Loucy (cell line): ENCODE data around the gene UBA5.

ENCODE experiments used
- H2AFZ ChIP-seq: fragments of 200-600 bp; sonication (generic); 2 replicates; pipeline ENCODE4 v1.6.0; 2016; ENCODE audit warnings: antibody characterized with exemption, mild to moderate bottlenecking, low read length, moderate library complexity
- H3F3A ChIP-seq: fragments of 200-600 bp; 2 replicates; pipeline ENCODE4 v1.6.0; 2016; ENCODE audit warnings: antibody characterized with exemption, low read depth, mild to moderate bottlenecking
- H3K27me3 ChIP-seq: fragments of 200-600 bp; sonication (generic); 2 replicates; pipeline ENCODE4 v1.6.1; 2014; ENCODE audit warnings: low read length, mild to moderate bottlenecking; ENCODE audit not compliant: insufficient read depth, poor library complexity, severe bottlenecking
- H3K36me3 ChIP-seq: fragments of 200-600 bp; sonication (generic); 2 replicates; pipeline ENCODE4 v1.6.1; 2016; ENCODE audit warnings: low read length; ENCODE audit not compliant: insufficient read depth
- H3K4me1 ChIP-seq: fragments of 200-600 bp; sonication (generic); 2 replicates; pipeline ENCODE4 v1.5.1; 2014; ENCODE audit warnings: low read length, mild to moderate bottlenecking; ENCODE audit not compliant: insufficient read depth, poor library complexity, severe bottlenecking
- H3K4me2 ChIP-seq: fragments of 200-600 bp; sonication (generic); 2 replicates; pipeline ENCODE4 v1.6.0; 2014; ENCODE audit warnings: antibody characterized with exemption, low read length, low read depth, mild to moderate bottlenecking; ENCODE audit not compliant: poor library complexity, severe bottlenecking
- H3K4me3 ChIP-seq: fragments of 200-600 bp; sonication (generic); 2 replicates; pipeline ENCODE4 v1.5.1; 2014; ENCODE audit warnings: low read length, mild to moderate bottlenecking, mixed read lengths; ENCODE audit not compliant: poor library complexity, severe bottlenecking
- H3K79me2 ChIP-seq: fragments of 200-600 bp; sonication (generic); 2 replicates; pipeline ENCODE4 v1.6.1; 2014; ENCODE audit warnings: low read length; ENCODE audit not compliant: insufficient read depth
- H3K9ac ChIP-seq: fragments of 200-600 bp; sonication (generic); 2 replicates; pipeline ENCODE4 v1.6.0; 2014; ENCODE audit warnings: mild to moderate bottlenecking, low read depth, low read length, moderate library complexity; ENCODE audit not compliant: poor library complexity, severe bottlenecking
- H3K9me2 ChIP-seq: fragments of 200-600 bp; sonication (generic); replicated peaks from 2 replicates; pipeline ENCODE4 v1.6.1; 2016; ENCODE audit warnings: low read depth, low read length, mixed read lengths
- H3K9me3 ChIP-seq: fragments of 200-600 bp; sonication (generic); 2 replicates; pipeline ENCODE4 v1.6.1; 2014; ENCODE audit warnings: mild to moderate bottlenecking, antibody characterized with exemption, low read length, low read depth; ENCODE audit not compliant: insufficient read depth
- H4K20me1 ChIP-seq: fragments of 200-600 bp; sonication (generic); 2 replicates; pipeline ENCODE4 v1.6.0; 2014; ENCODE audit warnings: antibody characterized with exemption, low read length, mild to moderate bottlenecking; ENCODE audit not compliant: insufficient read depth, poor library complexity, severe bottlenecking
- EZH2phosphoT487 ChIP-seq: fragments of 200-600 bp; IDR thresholded peaks from 2 replicates; pipeline ENCODE4 v1.6.1; 2018; ENCODE audit warnings: antibody characterized with exemption, mild to moderate bottlenecking, moderate library complexity, borderline replicate concordance
- TF ChIP-seq, protein P1 (sequence below): fragments of 200-600 bp; sonication (generic); conservative IDR thresholded peaks from 2 replicates; pipeline ENCODE4 v1.5.1; 2014; ENCODE audit warnings: mild to moderate bottlenecking, antibody characterized with exemption, low read length

UBA5 gene

DNA sequence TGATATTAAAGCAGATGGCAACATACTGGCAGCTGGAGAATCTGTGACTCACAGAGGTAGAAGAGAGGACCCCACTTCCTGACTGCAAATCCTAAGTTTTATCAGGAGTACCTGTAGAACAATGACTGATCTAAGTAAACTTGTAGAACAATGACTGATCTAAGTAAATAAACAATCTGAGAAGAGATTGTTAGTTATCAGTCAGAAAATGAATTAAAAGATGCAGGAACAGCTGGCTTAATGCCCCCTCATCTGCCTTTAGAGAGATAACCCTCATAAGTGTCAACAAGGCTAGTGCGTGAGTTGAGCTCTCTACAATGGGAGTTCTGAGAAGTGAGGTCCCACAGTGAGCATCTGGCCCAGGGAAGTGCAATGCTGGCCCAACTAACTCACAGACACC, 15.1 kb upstream of the UBA5 start:
- Histone ChIP-seq H3K4me3 (no peak overlapping the region), H3K9me3 (no peaks in the 10 kb centered on the region), H3K79me2 (no peaks in the 10 kb centered on the region), H2AFZ (no peak overlapping the region), H3K9me2 (no peaks in the 10 kb centered on the region), H3K27me3 (no peaks in the 10 kb centered on the region), H4K20me1 (no peaks in the 10 kb centered on the region), H3K36me3 (no peaks in the 10 kb centered on the region), H3F3A (no peaks in the 10 kb centered on the region), H3K4me1 (no peaks in the 10 kb centered on the region), H3K4me2 (no peak overlapping the region), H3K9ac (no peak overlapping the region)
- TF ChIP-seq, protein P1, sequence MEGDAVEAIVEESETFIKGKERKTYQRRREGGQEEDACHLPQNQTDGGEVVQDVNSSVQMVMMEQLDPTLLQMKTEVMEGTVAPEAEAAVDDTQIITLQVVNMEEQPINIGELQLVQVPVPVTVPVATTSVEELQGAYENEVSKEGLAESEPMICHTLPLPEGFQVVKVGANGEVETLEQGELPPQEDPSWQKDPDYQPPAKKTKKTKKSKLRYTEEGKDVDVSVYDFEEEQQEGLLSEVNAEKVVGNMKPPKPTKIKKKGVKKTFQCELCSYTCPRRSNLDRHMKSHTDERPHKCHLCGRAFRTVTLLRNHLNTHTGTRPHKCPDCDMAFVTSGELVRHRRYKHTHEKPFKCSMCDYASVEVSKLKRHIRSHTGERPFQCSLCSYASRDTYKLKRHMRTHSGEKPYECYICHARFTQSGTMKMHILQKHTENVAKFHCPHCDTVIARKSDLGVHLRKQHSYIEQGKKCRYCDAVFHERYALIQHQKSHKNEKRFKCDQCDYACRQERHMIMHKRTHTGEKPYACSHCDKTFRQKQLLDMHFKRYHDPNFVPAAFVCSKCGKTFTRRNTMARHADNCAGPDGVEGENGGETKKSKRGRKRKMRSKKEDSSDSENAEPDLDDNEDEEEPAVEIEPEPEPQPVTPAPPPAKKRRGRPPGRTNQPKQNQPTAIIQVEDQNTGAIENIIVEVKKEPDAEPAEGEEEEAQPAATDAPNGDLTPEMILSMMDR = no peak
- TF ChIP-seq EZH2phosphoT487 = no peak

DNA sequence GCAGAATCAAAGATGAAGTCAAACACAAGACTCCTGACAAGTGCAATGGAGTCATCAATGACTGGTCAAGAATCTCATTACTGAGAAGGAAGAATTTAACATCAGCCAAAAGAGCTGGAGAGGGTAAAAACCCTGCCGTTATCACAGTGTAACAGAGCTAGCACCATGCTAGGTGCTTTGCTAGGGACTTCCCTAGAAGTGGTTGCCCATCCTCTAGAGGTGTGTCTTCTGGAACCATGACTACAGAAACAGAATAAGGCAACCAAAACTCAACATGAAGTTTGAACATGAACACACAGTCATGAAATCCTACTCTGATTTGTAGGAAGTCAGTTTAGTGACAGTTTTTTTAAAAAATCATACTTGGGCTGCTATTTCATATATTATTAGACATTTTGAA, 10.0 kb upstream of the UBA5 start:
- no peak overlapping the region for H2AFZ ChIP-seq
- H3K4me2 ChIP-seq = no peak overlapping the region
- TF ChIP-seq, protein P1 = no peak
- TF ChIP-seq EZH2phosphoT487 = no peak

DNA sequence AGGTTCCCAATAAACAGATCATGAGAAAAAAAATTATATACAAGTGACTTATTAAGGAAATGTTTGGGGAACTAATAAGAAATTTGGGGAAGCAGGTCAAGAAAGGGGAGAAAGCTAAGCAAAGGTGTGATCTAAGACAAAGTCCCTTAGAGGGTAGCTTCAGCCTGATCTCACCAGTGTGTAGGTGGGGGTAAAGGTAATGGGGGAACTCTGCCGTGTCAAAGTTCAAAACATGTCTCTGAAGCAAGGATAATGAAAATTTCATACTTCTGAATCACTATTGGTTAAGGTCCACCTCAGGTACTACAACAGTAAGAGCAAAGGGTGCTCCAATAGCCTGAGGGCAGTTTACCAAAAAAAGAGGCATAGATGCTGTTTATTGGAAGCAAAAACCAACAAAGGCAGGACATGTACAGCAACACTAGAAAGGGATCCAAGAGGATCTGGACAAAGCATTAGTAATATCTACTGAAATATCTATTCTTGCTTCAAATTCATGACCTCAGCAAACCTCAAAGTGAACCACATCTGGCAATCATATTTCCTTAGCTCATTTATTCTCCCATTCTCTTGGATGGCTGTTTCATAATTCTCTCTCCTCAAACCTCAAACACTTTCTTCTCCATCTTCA, 7.4 kb upstream of the UBA5 start:
- Histone ChIP-seq H3K9me3 (no peaks in the 10 kb centered on the region), H3K79me2 (no peaks in the 10 kb centered on the region; the same call in 1 of the 2 replicates), H3K4me1 (peaks cover 30% of the 10 kb centered on the region), H3K9me2 (no peaks in the 10 kb centered on the region), H3K4me3 (no peak overlapping the region), H3K9ac (no peak overlapping the region), H3F3A (no peaks in the 10 kb centered on the region), H4K20me1 (no peaks in the 10 kb centered on the region), H3K27me3 (no peaks in the 10 kb centered on the region), H3K4me2 (no peak overlapping the region), H2AFZ (no peak overlapping the region), H3K36me3 (no peaks in the 10 kb centered on the region)
- TF ChIP-seq, protein P1 = no peak
- no peak for TF ChIP-seq EZH2phosphoT487

More for the DNA sequence above, 10.0 kb upstream of the UBA5 start:
- Histone ChIP-seq H3K9ac (no peak overlapping the region), H3F3A (no peaks in the 10 kb centered on the region), H3K4me3 (no peak overlapping the region), H3K9me3 (no peaks in the 10 kb centered on the region), H4K20me1 (no peaks in the 10 kb centered on the region), H3K27me3 (no peaks in the 10 kb centered on the region), H3K79me2 (no peaks in the 10 kb centered on the region; the same call in 1 of the 2 replicates), H3K36me3 (no peaks in the 10 kb centered on the region), H3K4me1 (peaks cover 17% of the 10 kb centered on the region), H3K9me2 (no peaks in the 10 kb centered on the region)
